IMR-90 (cell line): Measurements from ENCODE around the gene STK40. TPM values are rescaled to one million over a fixed set of nuclear protein-coding genes. Genes with fewer than 3 reads are reported as not detected.

ENCODE experiments used
- ATAC-seq: fragments of 200-7000 bp; cut with Tn5 transposase; 2 replicates; pipeline ENCODE4 v1.9.1; 2020; ENCODE audit warnings: low read depth, mild to moderate bottlenecking, moderate library complexity
- BruUV-seq: library from RNA; stranded (reverse); fragments of 400-500 nt; replicated peaks from 2 replicates; lab custom pipeline; 2021; lab: Mats Ljungman, UMichigan
- CTCF ChIA-PET: fragments of 300-600 bp; formaldehyde crosslinking; extraction: SDS; loops from one replicate; lab custom pipeline; 2021; ENCODE audit warnings: antibody characterized with exemption; lab: Yijun Ruan, JAX
- POLR2A ChIA-PET: fragments of 300-600 bp; sonication (Branson Sonifier 250); formaldehyde crosslinking; loops from one replicate; lab custom pipeline; 2022; ENCODE audit warnings: antibody characterized with exemption; ENCODE audit not compliant: unreplicated experiment; lab: Charles Lee
- DNase-seq: peaks from one replicate; pipeline ENCODE4 v3.0.0; 2013
- H2AFZ ChIP-seq: replicated peaks from 2 replicates; pipeline ENCODE3; 2013; ENCODE audit warnings: low read length, mild to moderate bottlenecking; ENCODE audit not compliant: poor library complexity
- H2AK5ac ChIP-seq: 2 replicates; pipeline ENCODE4 v1.6.1; 2013; ENCODE audit warnings: low read depth, low read length, inconsistent platforms
- H2AK9ac ChIP-seq: replicated peaks from 2 replicates; pipeline ENCODE3; 2013; ENCODE audit warnings: mild to moderate bottlenecking, low read depth, low read length, moderate library complexity; ENCODE audit not compliant: poor library complexity
- H2BK120ac ChIP-seq: 2 replicates; pipeline ENCODE4 v1.6.1; 2013; ENCODE audit warnings: low read depth, low read length, inconsistent platforms
- H2BK15ac ChIP-seq: 3 replicates; pipeline ENCODE4 v1.6.1; 2013; ENCODE audit warnings: low read depth, low read length, inconsistent platforms
- H2BK20ac ChIP-seq: 2 replicates; pipeline ENCODE4 v1.6.1; 2013; ENCODE audit warnings: low read depth, mild to moderate bottlenecking, inconsistent platforms, low read length, moderate library complexity
- H2BK5ac ChIP-seq: 2 replicates; pipeline ENCODE4 v1.6.1; 2013; ENCODE audit warnings: mild to moderate bottlenecking, low read depth, low read length, inconsistent platforms; ENCODE audit not compliant: poor library complexity, severe bottlenecking
- H3K14ac ChIP-seq: replicated peaks from 2 replicates; pipeline ENCODE4 v1.6.1; 2013; ENCODE audit warnings: low read depth, low read length, inconsistent platforms
- H3K18ac ChIP-seq: 2 replicates; pipeline ENCODE4 v1.6.1; 2013; ENCODE audit warnings: low read depth, low read length, control low read depth
- H3K23ac ChIP-seq: 2 replicates; pipeline ENCODE4 v1.6.1; 2013; ENCODE audit warnings: low read depth, low read length, inconsistent platforms
- H3K27ac ChIP-seq: 2 replicates; pipeline ENCODE4 v1.5.1; 2013; ENCODE audit warnings: mild to moderate bottlenecking, control low read depth, low read length; ENCODE audit not compliant: insufficient read depth
- H3K27me3 ChIP-seq: 2 replicates; pipeline ENCODE4 v1.6.1; 2013; ENCODE audit warnings: low read length; ENCODE audit not compliant: control insufficient read depth, insufficient read depth
- H3K36me3 ChIP-seq: 2 replicates; pipeline ENCODE4 v1.6.1; 2013; ENCODE audit warnings: low read length, mixed read lengths; ENCODE audit not compliant: control insufficient read depth, insufficient read depth
- H3K4ac ChIP-seq: 2 replicates; pipeline ENCODE4 v1.6.1; 2013; ENCODE audit warnings: low read depth, low read length, inconsistent platforms
- H3K4me1 ChIP-seq: 2 replicates; pipeline ENCODE4 v1.6.1; 2013; ENCODE audit warnings: low read length, mixed read lengths; ENCODE audit not compliant: control insufficient read depth, insufficient read depth
- H3K4me2 ChIP-seq: 2 replicates; pipeline ENCODE4 v1.6.1; 2013; ENCODE audit warnings: low read depth, mild to moderate bottlenecking, control low read depth, low read length, moderate library complexity
- H3K4me3 ChIP-seq: 2 replicates; pipeline ENCODE4 v1.5.1; 2013; ENCODE audit warnings: low read depth, mild to moderate bottlenecking, control low read depth, low read length, moderate library complexity; ENCODE audit not compliant: insufficient read depth
- H3K56ac ChIP-seq: 2 replicates; pipeline ENCODE4 v1.6.1; 2013; ENCODE audit warnings: low read length, inconsistent platforms; ENCODE audit not compliant: insufficient read depth; ENCODE audit errors: extremely low read depth
- H3K79me1 ChIP-seq, 2 experiments: 2 replicates each; pipeline ENCODE4 v1.6.1; 2013; ENCODE audit warnings: low read length in 2 of 2, inconsistent platforms in 1 of 2, low read depth in 1 of 2
- H3K9ac ChIP-seq: 2 replicates; pipeline ENCODE4 v1.6.1; 2013; ENCODE audit warnings: low read depth, low read length, control low read depth
- H3K9me1 ChIP-seq: 2 replicates; pipeline ENCODE4 v1.6.1; 2013; ENCODE audit warnings: low read length, inconsistent platforms; ENCODE audit not compliant: insufficient read depth
- H3K9me3 ChIP-seq: 2 replicates; pipeline ENCODE4 v1.6.1; 2013; ENCODE audit warnings: low read length; ENCODE audit not compliant: control insufficient read depth, insufficient read depth
- H4K20me1 ChIP-seq: 2 replicates; pipeline ENCODE4 v1.6.1; 2013; ENCODE audit warnings: low read length, inconsistent platforms; ENCODE audit not compliant: insufficient read depth
- H4K5ac ChIP-seq: 2 replicates; pipeline ENCODE4 v1.6.1; 2013; ENCODE audit warnings: mild to moderate bottlenecking, low read depth, low read length, control low read depth
- H4K8ac ChIP-seq, 2 experiments: 2 replicates each; pipeline ENCODE4 v1.6.1; 2013; ENCODE audit warnings: low read depth in 2 of 2, low read length in 2 of 2, control low read depth in 1 of 2, inconsistent platforms in 1 of 2
- H4K91ac ChIP-seq: 2 replicates; pipeline ENCODE4 v1.6.1; 2013; ENCODE audit warnings: low read depth, low read length, inconsistent platforms; ENCODE audit not compliant: insufficient read depth
- BHLHE40 ChIP-seq: fragments of 150-350 bp; IDR thresholded peaks from 2 replicates; pipeline ENCODE4 v1.6.1; 2016; ENCODE audit warnings: mild to moderate bottlenecking, low read depth, low read length
- FOS ChIP-seq: fragments of 150-350 bp; IDR thresholded peaks from 2 replicates; pipeline ENCODE4 v1.6.1; 2016; ENCODE audit warnings: low read depth, low read length
- MAFK ChIP-seq: IDR thresholded peaks from 2 replicates; pipeline ENCODE4 v1.6.1; 2012; ENCODE audit warnings: low read depth, low read length, improper control_type of control experiment
- NFE2L2 ChIP-seq: fragments of 150-350 bp; IDR thresholded peaks from 2 replicates; pipeline ENCODE4 v1.6.1; 2016; ENCODE audit warnings: low read depth, mild to moderate bottlenecking, low read length
- RAD21 ChIP-seq: IDR thresholded peaks from 2 replicates; pipeline ENCODE4 v1.6.1; 2012; ENCODE audit warnings: low read length, improper control_type of control experiment
- RCOR1 ChIP-seq: IDR thresholded peaks from 2 replicates; pipeline ENCODE4 v1.6.1; 2012; ENCODE audit warnings: mild to moderate bottlenecking, low read length, improper control_type of control experiment; ENCODE audit not compliant: insufficient replicate concordance
- WGBS, 2 experiments: methylation state at CpG; one replicate each; pipeline versions ENCODE4 v1.1.5 to v1.1.7; 2013; ENCODE audit warnings: missing lambda C conversion rate in 2 of 2; ENCODE audit not compliant: insufficient read length in 1 of 2; ENCODE audit errors: extremely low coverage in 2 of 2; 5-methylcytosine and 5-hydroxymethylcytosine counted together
- dilution Hi-C: fragments of 300-500 bp; cut with HindIII; formaldehyde crosslinking; loops from one replicate; pipeline ENCODE4 v1.14.3; 2018; ENCODE audit warnings: low sequenced_read_pairs; ENCODE audit not compliant: unreplicated experiment
- in situ Hi-C: fragments of 300-500 bp; cut with MboI; formaldehyde crosslinking; loops from 3 replicates; pipeline ENCODE4 v1.14.3; 2019; ENCODE audit warnings: low sequenced_read_pairs, inconsistent platforms, mixed read lengths
- intact Hi-C: fragments of 100-400 bp; cut with micrococcal nuclease; formaldehyde crosslinking; loops from 2 replicates; pipeline ENCODE4 v1.10.0; 2022
- polyA plus RNA-seq, 3 experiments: library from polyadenylated mRNA; depleted of rRNA; stranded (reverse); fragments of >200 nt; gene quantifications; 2 replicates each; pipeline ENCODE4 v1.2.3, GENCODE V29; 2012; ENCODE audit warnings: low replicate concordance in 1 of 3
- total RNA-seq: library from RNA; depleted of rRNA; stranded (reverse); fragments of >200 nt; gene quantifications from 2 replicates; pipeline ENCODE4 v1.2.3, GENCODE V29; 2012
- TF ChIP-seq, protein P1 (sequence below): conservative IDR thresholded peaks from 2 replicates; pipeline ENCODE4 v1.5.1; 2012; ENCODE audit warnings: mild to moderate bottlenecking, low read depth, low read length, improper control_type of control experiment

The STK40 gene
- total and polyA plus RNA-seq, 2 of the 4 experiments (the other 2 are of a cell fraction), result 16.0 to 29.9 TPM

DNA sequence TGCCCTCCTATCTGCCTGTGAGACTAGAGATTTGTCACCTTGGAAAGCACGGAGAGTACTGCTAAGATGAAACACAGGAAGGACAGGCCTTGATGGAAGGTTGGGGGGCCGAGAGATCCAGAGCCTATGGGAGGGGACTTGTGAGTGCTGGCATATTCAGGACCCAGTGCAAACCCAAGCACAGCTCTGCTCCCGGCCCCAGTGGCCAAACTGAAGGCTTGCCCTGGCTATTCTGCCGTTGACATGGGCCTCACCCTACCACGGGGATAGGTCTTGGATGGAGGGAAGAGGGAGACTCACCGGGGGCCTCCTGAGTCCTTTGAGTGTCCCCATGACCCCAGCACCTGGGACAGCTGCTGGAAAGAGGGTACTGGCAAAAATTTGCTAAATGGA lies 57.6 kb downstream of the STK40 start:
- peak overlapping the region; percentile 35 for H2BK120ac ChIP-seq
- H3K23ac ChIP-seq, result no peak overlapping the region
- H2AFZ ChIP-seq, result no peak overlapping the region
- no peak for ATAC-seq
- in situ Hi-C loops, result no loop called here
- BruUV-seq, result no TSS peak
- H3K9me3 ChIP-seq, result no peaks in the 10 kb centered on the region
- peak overlapping the region; percentile 56 for H2BK5ac ChIP-seq
- no peak for DNase-seq
- no peaks in the 10 kb centered on the region for H4K20me1 ChIP-seq
- H3K27ac ChIP-seq, result no peak overlapping the region
- ChIA-PET CTCF (interaction anchor here (0.6 kb wide), 1 partner anchor 91 kb away, joined by 11 read pairs; no protein-coding TSS in a partner anchor), POLR2A (no interaction called here)
- H3K36me3 ChIP-seq, result no peaks in the 10 kb centered on the region
- dilution Hi-C loops, result no loop called here
- H4K91ac ChIP-seq, result peak overlapping the region; percentile 43; the same call in 1 of the 2 replicates
- H2BK15ac ChIP-seq, result 0 out of 3 replicates have a peak overlapping the region, but pooled peaks have one; percentile 15
- peak overlapping the region; percentile 60 for H2AK9ac ChIP-seq
- H4K5ac ChIP-seq, result no peak overlapping the region
- H3K79me1 ChIP-seq, result peaks cover 0 to 44% of the 10 kb centered on the region in 2 experiments
- H3K4me1 ChIP-seq, result peaks cover 14% of the 10 kb centered on the region
- no peak overlapping the region for H2BK20ac ChIP-seq
- WGBS, 2 experiments, result 83% methylated on average over 6 of the region's 6 CpGs; no CpG with 5 or more reads in 1 of the 2 experiments
- H3K4ac ChIP-seq, result peak overlapping the region; percentile 48; the same call in 1 of the 2 replicates
- TF ChIP-seq RAD21, result no peak
- no peak for TF ChIP-seq NFE2L2
- TF ChIP-seq BHLHE40, result no peak
- TF ChIP-seq, protein P1, sequence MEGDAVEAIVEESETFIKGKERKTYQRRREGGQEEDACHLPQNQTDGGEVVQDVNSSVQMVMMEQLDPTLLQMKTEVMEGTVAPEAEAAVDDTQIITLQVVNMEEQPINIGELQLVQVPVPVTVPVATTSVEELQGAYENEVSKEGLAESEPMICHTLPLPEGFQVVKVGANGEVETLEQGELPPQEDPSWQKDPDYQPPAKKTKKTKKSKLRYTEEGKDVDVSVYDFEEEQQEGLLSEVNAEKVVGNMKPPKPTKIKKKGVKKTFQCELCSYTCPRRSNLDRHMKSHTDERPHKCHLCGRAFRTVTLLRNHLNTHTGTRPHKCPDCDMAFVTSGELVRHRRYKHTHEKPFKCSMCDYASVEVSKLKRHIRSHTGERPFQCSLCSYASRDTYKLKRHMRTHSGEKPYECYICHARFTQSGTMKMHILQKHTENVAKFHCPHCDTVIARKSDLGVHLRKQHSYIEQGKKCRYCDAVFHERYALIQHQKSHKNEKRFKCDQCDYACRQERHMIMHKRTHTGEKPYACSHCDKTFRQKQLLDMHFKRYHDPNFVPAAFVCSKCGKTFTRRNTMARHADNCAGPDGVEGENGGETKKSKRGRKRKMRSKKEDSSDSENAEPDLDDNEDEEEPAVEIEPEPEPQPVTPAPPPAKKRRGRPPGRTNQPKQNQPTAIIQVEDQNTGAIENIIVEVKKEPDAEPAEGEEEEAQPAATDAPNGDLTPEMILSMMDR, result no peak
- no peak for TF ChIP-seq FOS
- TF ChIP-seq MAFK, result no peak
- TF ChIP-seq RCOR1, result no peak
- H3K18ac ChIP-seq, result no peak overlapping the region
- no peaks in the 10 kb centered on the region for H3K27me3 ChIP-seq
- H3K14ac ChIP-seq, result 0 out of 2 replicates have a peak overlapping the region, but pooled peaks have one; percentile 48
- H3K4me2 ChIP-seq, result no peak overlapping the region
- H2AK5ac ChIP-seq, result peak overlapping the region; percentile 70
- intact Hi-C loops, result no loop called here
- H3K9ac ChIP-seq, result no peak overlapping the region
- no peak overlapping the region for H3K4me3 ChIP-seq
- H3K56ac ChIP-seq, result no peak overlapping the region
- peaks cover 18% of the 10 kb centered on the region for H3K9me1 ChIP-seq
- H4K8ac ChIP-seq, result no peak overlapping the region
